Measurements from ENCODE around the gene RIPK3.
A peak's percentile ranks its signal among the peaks of the same experiment; 100 is the strongest.
"Not testable (repeated sequence)": the region's sequence is repeated elsewhere in the genome, so short reads cannot be mapped to it uniquely, and the experiment has no call there.

The RIPK3 gene

GRCh38 chr14:24369463-24369862 is 29.7 kb upstream of the RIPK3 start:
- FAIRE-seq, result no peak

DNA sequence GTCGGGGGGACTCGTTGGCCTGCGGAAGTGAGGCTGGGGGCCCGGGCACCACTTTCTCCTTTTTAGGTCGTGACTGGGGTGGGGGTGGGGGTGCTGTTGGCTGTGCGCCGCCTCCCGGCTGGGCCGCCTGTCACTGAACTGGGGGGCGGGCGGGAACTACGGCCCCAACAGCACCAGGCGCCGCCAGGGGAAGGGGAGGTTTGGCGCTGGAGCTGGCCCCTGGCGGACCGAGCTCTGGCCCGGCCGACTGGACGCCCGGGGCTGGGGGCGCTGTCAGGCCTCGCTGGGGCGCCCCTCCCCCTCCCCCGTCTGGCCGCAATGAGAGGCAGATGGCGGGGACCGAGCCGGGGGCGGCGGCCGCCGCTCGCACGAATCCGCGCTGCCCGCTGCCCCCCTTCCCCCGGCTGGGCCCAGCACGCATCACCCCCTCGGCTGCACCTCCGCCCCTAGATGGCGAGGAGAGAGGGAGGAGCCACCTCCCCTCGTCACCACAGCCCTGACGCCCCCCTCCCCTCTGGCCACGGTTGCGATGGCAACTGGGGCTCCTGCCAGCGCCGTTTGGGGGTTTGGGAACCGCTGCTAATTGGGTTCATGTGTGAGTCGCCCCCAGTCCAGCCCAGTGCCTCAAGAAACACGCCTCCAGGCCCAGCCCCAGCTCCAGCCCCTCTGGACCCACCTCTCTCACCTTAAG is 28.9 kb upstream of the RIPK3 start:
- no peak for FAIRE-seq

- FAIRE-seq, result no peak
Measured at GRCh38 chr14:24368212-24368561, 28.4 kb upstream of the RIPK3 start.

- FAIRE-seq, result no peak
Measured at GRCh38 chr14:24367514-24368211, 27.9 kb upstream of the RIPK3 start, which contains the start of gene NFATC4. Gene NFATC4 (plus strand): TSS chr14:24368184. CDS start chr14:24368341, 157 bp downstream.

GRCh38 chr14:24366721-24367513 is 27.1 kb upstream of the RIPK3 start:
- peak; percentile 86 for FAIRE-seq

GRCh38 chr14:24366413-24366720 is 26.6 kb upstream of the RIPK3 start:
- FAIRE-seq, result no peak

DNA sequence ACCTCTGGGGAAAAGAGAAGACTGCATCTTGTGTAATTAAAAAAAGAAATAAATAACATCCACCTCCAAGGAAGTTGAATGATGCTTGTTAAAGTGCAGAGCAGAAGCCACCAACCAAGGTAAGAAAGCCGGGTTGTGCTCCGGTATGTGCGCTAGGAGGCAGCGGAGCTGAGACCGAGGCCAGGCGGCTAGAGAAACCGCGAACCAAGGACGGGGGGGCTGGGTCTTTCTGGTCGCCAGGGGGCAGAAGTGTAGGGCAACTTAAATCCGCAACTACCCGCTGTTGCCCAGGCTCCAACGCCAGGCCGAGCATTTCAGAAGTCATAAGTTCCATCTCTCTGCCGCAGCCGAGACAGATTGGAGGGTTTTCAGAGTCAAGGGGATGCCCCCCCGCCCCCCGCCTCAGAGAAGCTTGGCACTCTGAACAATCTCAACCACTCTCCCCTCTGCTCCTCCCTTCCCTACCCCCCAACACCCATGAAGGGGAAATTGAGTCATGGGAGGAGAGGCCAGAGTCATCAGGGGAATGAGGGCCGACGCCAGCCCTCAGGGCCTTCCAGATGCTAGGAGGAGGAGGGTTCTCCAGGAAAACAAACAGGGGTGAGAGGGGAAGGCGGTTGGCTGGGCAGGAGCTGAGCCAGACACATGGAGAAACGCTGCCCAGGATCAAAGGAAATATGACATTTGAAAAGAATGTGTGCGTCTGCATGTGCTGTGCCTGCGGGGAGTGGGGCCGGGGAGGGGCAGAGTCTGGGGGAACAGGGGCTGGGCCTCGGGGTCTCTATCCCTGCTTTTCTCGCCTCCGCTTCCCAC is 26.0 kb upstream of the RIPK3 start:
- FAIRE-seq, result peak; percentile 95

DNA sequence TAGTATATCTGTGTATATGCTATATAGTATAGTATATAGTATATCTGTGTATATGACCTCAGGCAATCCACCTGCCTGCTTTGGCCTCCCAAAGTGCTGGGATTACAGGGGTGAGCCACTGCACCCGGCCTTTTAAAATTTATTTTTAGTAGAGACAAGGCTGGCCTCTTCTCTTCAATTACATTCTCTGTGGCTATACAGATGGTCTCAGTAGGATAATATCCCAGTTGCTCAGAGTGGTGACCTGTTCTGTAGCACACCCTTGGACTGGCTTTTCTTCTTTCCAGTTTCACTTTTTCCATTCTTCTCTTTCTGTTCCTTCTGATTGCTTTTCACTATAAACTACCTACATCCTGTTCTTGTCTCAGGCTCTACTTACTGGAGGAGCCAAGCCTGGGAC is 25.1 kb upstream of the RIPK3 start:
- FAIRE-seq, result no peak

DNA sequence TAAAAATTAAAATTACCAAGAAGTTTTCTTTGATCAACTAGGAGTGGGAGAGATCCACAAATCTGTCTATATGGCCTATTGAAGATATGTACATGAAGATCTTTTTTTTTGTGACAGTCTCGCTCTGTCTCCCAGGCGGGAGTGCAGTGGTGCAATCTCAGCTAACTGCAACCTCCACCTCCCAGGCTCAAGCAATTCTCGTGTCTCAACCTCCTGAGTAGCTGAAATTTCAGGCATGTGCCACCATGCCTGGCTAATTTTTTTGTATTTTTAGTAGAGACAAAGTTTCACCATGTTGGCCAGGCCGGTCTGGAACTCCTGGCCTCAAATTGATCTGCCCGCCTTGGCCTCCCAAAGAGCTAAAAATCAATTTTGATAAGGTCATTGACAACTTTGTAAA is 23.6 kb upstream of the RIPK3 start:
- FAIRE-seq, result no peak

- FAIRE-seq, result no peak
Measured at GRCh38 chr14:24362241-24362960, 22.6 kb upstream of the RIPK3 start.

DNA sequence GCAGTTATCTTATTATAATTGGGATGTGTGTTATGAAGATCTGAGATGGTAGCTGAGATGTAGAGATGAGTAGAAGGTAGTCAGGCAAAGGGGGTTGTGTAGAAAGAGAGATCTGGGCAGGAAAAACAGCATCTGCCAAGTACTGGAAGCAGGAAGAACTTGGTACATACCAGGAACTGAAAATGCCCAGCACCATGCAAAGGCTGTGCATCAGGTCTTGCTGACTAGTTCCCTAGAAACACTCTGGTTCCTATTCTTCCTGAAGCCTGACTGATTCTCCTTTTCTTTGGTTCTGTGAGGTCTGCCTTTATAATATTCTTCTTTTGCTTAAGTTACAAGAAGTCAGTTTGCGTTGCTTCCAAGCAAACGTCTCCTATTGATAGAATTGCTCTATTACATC is 21.5 kb upstream of the RIPK3 start:
- no peak for FAIRE-seq

DNA sequence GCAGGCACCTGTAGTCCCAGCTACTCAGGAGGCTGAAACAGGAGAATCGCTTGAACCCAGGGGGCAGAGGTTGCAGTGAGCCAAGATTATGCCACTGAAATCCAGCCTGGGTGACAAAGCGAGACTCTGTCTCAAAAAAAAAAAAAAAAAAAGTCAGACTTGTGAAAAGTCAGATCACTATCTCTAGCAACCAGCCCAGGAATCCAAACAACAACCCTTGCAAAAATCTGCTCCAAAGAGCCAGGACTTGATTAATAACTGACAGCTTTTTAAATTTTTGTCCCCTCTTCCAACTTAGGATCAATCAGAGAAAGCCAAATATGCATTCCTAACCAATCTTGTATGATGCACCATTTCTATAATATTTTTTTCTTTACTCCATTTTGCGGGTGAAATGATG is 20.5 kb upstream of the RIPK3 start:
- FAIRE-seq, result no peak

- FAIRE-seq, result no peak
Measured at GRCh38 chr14:24356208-24356607, 16.4 kb upstream of the RIPK3 start.

- FAIRE-seq, result no peak
Measured at GRCh38 chr14:24355009-24355408, 15.2 kb upstream of the RIPK3 start.

DNA sequence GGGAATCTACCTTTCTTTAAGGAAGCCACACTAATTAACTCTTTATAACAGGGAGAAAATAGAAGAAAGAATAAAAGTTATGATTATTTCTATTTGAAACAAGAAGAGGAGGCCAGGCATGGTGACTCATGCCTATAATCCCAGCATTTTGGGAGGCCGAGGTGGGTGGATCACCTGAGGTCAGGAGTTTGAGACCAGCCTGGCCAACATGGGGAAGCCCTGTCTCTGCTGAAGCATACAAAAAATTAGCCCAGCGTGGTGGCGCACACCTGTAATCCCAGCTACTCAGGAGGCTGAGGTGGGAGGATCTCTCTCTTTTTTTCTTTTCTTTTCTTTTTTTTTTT is 14.7 kb upstream of the RIPK3 start:
- FAIRE-seq, result not testable (repeated sequence)

DNA sequence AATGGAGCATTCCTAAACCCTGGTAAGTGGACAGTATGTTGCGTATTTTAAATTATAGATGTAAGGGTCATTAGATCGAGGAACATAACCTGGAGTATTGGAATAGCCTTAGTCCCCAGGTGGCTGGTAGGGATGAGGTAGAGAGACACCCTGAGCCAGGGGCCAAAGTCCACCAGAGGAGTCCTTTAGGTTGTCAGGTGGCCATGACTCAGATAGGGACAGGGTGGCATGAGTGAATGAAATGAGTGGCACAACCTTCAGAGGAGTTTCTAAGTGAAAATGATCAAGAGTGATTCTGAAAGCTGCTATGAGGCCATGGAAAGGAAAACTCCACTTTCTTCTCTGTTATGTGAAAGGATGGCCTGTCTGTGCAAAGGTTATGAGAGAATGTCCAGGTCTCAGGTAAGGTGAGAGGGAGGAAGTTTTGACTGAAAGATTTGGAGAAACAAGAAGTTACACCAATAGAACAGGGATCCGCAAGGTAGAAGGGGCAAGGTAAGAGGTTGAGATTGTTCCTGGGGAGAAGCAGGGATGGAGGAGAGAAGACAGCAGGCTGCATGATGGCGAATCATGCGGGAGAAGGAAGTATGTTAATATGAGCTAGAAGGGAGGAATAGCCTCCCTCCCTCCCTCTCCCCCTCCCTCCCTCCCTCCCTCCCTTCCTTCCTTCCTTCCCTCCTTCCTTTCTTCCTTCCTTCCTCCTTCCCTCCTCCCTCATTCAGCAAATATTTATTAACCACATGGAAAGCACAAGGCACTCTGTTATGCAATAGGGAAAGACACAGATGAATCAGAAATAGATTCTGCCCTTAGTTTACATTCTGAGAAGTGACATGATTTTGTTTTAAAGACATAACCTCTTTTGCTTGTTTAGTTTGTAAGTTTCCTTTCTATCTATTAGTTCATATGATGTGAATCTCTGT is 14.0 kb upstream of the RIPK3 start:
- no peak for FAIRE-seq

DNA sequence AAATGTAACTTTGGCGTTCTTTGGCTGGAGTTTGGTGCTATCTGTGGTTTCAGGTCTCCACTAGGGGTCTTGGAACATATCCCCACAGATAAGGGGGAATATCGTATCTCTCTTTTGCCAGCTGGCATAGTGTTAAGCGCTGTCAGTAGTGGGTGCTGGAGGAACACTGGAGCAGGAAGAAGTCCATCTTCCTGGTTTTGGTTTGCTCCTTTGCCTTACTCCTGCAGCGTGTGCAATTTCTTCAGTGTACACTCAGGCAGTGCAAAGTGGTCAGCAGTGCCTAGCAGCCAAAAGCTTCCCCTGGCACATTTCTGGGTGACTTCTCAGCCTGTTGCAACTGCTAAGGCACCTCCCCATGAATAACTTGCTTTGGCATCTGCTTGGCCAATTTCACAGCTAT is 11.7 kb upstream of the RIPK3 start:
- no peak for FAIRE-seq

DNA sequence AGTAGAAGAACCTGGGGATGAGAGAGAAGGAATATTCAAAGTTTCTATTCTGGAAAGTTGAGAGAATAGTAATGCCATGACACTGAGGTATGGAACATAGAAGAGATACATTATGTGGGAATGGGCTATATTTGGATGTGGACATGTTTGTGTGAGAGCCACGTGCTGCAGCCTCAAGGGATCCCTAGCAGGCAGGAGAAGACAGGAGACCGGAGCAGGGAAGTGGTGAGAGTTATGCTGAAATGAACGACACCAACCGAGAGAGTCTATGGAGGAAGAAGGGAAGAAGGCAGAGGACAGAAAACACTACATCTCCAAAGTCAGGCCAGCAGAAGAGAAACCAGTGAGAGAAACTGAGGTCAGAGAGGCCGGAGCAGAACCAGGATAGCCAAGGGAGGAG is 10.0 kb upstream of the RIPK3 start:
- no peak for FAIRE-seq

GRCh38 chr14:24348186-24348585 is 8.4 kb upstream of the RIPK3 start:
- FAIRE-seq, result no peak

DNA sequence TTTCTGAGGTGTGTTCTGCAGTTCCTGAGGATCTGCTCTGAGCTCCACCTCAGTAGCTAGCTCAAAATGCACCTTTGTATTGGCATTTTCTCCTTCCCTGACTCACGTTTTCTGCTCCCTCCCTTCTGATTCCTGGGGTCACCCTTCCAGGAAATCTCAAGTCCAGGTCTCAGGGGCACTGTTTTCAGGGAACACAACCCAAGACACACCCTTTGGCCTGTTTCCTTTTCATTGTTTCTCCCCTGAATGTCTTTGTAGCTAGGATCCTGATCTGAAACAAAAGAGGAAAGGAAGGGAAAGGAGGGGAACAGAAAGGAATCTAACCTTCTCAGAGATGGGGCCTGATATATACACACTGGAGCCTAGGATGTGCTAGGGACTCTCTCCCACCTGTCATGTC is 7.3 kb upstream of the RIPK3 start:
- FAIRE-seq, result no peak

Measured in A204.1 (cell line).